HG03103 (cell line): ENCODE data around the gene OR7G3.
A peak's percentile ranks its signal among the peaks of the same experiment; 100 is the strongest.

Experiments used
- ATAC-seq: cut with Tn5 transposase; IDR thresholded peaks from one replicate; pipeline ENCODE4 v1.9.1; 2021; ENCODE audit warnings: low read depth; ENCODE audit not compliant: unreplicated experiment

The OR7G3 gene

DNA sequence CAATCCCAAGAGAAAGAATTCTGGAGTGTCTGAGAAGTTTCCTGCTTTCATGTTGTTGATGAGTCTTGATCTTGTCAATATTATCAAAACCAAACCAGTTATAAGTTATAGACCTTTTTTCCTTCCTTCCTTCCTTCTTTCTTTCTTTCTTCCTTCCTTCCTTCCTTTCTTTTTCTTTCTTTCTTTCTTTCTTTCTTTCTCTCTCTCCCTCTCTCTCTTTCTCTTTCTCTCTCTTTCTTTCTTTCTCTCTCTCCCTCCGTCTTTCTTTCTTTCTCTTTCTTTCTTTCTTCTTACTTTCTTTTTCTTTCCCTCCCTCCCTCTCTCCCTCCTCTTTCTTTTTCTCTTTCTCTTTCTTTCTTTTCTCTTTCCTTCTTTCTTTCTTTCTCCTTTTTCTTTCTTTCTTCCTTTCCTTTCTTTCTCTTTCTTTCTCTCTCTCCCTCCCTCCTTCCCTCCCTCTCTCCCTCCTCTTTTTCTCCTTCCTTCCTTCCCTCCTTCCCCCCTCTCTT lies at the start of gene OR7G3:
Gene OR7G3 (minus strand): TSS at position 51 of the 506 bp plus-strand sequence. CDS start 0 bp downstream, at position 51.
- no peak for ATAC-seq

DNA sequence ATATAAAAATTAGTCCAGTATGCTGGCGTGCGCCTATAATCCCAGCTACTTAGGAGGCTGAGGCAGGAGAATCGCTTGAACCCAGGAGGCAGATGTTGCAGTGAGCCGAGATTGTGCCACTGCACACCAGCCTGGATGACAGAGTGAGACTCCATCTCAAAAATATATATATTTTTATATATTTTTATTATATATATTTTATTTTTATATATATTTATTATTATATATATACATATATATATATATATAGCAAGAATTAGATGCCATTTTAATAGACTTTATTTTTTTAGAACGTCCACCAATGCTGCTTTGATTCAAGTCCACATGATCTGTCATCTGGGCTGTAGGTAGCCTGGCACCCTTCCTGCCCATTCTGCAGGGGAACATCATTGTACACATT lies 48.6 kb upstream of the OR7G3 start:
- ATAC-seq = no peak

DNA sequence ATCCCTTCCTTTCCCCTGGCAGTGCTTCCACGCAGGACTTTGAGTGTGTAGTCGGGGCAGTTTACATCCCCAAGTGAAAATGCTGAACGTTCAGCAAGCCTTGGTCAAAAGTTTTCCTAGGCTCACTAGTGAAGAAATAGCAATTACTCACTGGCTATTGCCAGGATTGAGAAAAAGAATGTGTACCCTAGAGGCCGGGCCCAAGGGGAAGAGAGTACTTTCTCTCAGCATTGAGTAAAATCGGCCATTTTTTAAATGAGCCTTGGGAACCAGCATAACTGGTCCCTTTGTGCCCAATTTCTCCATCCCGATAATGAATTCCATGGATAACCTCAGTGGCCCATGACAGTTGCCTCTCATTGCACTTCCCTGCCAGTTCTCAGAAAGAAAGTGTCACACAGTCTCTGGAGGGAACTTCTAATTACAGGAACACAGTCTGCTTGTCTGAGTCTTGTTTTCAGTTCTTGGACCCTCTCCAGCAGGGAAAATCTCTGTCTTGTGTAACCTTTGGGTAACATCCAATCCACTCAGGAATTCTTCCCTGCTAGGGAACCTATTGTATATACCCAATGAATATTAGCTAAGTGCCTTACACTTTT lies 44.7 kb upstream of the OR7G3 start:
- ATAC-seq = no peak

DNA sequence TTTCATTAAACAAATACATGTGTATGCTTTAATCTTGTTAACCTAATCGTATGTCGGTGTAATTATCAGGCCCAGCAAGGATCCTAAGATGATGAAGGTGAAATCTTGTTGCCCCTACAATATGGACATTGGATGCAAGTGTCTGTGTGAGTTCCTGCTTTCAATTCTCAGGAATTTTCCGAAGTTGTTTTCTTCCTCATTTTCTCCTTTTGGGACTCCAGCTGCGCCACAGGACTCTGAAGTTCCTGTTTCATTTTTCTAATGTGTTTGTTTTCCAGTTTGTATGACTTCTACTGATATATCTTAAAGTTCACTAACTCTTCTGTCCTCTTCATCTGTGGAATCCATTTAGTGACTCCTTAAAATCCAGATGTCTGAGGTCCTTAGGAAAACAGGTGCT lies 40.1 kb upstream of the OR7G3 start:
- ATAC-seq = no peak

DNA sequence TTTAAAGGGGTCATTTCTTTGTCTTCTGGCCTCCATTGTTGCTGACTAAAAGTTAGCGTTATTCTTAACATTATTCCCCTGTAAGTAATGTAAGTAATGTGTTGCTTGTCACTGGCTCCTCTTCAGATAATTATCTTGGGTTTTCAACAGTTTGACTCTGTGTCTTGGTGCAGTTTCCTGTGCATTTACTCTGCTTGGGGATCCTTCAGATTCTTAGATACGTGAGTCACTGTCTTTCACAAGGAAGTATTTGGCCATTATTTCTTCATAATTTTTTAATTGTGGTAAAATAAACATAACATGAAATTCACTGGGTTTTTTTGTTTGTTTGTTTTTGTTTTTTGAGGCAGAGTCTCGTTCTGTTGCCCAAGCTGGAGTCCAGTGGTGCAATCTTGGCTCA lies 38.5 kb upstream of the OR7G3 start:
- no peak for ATAC-seq

DNA sequence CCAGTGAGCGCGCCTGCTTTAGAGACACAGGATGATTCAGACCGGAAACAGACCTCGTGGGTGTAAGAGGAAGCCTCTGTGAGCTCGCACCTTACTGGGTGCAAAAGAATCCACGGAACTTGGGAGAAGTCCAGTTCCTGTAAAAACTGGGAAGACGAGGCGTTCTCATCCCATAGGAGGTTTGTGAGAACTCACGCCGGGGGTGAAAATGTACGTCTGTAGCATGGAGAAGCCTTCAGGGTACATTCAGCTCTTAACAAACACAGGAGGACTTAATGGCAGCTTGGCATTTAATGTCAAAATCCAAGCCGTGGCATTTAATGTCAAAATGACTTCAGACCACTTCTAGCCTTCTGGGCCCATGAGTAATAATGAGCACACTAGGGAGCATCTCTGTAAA lies 34.7 kb upstream of the OR7G3 start:
- no peak for ATAC-seq

DNA sequence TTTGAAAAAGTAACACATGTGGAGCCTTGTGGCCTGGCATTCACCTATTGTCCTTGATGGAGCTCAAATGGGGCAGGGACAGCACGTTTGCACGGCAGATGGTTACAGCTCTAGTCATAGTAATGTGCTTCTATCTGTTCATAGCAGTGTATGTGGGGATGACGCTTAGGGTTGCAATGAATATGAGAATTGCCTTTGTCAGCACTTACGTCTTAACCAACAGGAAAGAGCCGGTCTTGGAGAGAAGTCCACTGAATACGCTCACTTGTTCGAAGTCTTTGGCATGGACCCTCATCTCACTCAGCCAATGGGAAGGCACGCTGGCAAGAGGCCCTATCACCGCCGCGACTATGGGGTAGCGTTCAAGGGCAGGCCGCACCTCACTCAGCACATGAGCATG lies 33.1 kb upstream of the OR7G3 start:
- ATAC-seq = no peak

DNA sequence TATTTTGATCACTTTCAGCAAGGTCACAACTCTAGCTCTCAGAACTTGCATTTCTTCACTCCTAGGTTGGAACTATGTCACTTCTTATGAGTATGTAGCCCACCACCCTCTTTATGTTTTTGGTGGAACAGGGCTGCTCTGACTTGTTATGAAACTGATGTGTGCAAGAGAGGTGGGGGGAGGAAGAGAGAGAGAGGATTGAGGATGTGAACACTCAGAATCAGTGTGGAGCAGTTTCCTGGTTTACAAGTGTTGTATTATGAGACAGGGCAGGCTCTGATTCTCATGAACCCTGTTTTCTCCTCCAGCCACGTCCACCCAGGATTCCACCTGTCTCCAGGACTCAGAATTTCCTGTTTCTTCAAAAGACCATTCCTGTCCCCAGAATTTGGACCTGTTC lies 29.6 kb upstream of the OR7G3 start:
- ATAC-seq = no peak

DNA sequence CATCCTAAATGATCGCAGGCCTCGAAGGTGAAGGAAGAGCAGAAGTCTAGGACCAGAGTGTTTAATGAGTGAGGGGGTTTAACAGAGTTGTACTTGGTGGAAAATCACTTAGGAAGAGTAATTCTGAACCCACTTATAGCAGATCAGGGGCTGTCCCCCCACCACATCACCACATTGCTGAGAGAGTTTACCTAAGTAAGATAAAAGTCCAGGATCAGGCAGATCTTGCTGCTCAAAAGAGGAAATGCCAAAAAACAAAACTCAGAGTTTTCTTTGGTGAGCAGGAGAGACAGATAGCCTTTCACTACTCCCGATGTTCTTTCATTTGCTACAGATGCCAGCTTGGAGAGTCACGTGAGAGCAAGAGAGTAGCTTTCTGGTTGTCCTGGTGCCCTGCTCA lies 28.8 kb upstream of the OR7G3 start:
- ATAC-seq = no peak

DNA sequence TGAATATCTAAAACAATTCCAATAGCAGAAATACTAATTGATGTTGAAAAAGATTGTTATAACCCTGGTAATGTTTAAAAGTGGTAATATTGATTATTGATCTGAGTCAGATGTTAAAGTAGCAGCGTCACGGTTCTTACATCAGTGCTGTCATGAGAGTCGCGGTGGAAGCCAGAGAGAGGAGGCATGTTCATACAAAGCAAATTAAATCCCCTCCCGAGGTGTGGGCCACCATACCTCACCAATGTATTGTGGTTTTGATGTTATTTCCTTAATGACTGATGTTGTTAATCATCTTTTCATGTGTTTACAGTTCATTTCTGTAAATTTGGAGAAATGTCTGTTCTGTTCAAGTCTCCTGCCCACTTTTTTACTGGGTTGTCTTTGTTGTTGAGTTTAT lies 24.6 kb upstream of the OR7G3 start:
- no peak for ATAC-seq

DNA sequence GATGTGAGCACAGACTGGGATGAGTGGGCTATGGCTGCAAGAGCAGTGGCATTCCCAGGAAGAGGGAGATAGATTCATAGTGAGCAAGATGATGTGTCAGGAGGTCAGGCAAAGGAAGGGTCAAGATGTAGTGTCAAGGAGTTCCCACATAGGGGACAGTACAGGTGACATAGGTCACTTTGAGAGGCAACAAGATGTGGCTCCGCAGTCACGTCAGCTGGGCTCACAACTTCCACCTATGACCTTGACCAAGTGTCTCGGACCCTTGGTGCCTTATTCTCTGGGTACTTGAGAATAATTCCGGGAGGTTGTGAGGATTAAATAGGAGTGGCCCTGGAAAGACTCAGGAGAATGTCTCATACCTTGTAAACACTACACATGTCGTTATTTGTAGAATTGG lies 23.9 kb upstream of the OR7G3 start:
- ATAC-seq = no peak

DNA sequence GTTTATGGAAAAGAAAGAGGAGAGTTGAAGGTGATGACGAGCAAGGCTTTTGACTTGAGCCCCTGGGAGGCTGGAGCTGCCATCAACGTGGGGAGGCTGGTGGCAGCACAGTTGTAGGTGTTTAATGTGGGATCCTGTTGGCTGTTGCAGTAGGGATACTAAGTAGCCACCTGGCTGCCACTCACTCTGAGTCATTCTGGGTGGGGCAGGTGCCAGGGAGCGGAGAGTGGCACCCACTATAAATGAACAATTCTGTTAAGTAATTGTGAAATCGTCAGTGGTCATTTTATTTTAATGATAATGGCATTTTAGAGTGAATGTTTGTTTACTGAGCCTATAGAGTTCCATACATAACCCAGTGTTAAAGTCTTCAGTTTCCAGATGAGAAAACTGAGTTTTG lies 23.2 kb upstream of the OR7G3 start:
- no peak for ATAC-seq

DNA sequence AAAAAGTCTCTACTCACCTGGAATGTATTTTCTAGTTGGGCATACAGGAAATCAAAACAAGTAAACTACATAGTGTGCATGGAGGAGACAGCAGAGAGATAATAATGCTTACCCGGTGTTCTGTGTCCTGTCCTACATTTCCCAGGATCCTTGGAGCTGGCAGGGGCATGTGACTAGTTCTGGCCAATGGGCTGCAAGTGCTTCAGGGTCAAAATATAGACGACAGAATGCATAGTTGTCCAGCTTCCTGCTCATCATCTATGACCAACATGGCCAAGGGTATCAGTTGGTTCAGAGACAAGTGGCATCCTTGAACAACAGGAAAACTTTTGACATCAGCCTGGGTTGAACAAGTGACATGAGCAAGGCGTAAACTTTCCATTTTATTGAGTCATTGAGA lies 21.9 kb upstream of the OR7G3 start:
- no peak for ATAC-seq

DNA sequence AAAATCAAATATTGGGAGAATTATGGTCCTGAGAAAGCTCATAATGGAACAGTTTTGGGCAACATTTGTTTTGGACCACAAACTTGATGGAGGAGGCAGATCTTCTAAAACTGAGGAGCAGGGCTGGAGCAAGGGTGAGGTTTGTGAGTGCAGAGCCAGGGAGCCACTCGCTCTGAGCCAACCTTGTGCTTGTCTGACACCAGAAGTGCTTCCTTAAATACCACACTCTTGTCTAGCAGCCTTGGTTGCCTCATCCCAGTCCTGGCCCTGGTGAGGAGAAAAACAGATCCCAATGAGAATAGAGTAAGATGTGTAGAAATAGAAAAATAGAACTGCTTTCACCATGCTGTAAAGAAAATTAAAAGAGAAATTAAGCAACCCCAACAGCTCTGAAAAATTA lies 20.1 kb upstream of the OR7G3 start:
- no peak for ATAC-seq

DNA sequence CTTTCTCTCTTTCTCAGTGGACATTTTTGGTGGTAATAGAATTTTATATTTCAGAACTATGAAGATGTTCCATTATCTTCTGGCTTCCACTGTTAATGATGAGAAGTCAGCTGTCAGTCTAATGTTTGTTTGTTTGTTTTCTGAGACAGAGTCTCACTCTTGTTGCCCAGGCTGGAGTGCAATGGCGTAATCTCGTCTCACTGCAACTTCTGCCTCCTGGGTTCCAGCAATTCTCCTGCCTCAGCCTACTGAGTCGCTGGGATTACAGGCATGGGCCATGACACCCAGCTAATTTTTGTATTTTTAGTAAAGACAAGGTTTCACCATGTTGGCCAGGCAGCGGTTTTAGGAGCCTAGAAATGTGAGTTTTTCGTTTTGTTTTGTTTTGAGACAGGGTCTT lies 18.2 kb upstream of the OR7G3 start:
- no peak for ATAC-seq

DNA sequence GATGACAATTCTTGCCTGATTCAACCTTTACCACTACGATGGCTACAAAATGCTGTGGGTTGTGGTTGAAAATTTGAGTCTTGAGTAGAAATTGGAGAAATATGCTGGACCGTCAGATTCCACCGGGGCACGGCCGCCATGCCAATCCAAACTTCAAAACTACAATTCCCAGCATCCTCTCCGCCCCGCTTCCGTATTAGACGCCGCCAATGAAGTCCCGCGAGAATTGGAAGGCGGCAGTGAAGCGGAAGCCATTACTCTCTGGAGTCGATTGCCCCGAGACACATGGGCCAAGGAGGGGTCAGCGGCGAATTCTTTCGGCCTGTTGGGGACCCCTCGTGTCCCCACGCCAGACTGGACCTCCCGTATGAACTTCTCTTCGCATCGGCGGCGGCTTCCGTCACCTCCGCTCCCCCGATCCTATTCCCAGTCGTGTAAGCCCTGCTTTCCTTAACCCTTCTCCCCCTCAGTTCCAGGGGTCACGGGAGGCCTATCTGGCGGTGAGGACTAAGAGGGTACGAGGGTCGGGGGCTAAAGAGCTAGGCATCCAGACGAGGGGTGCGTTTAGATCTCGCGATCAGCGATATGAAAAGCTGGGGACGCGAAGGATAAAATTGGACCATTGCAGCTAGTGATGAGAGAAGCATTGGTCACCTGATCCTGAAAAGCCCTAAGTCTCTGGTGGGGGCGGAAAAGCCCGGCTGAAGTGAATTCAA lies 13.6 kb upstream of the OR7G3 start, which contains the start of gene ZNF317:
Gene ZNF317 (plus strand): TSS at position 239 of the 716 bp plus-strand sequence. CDS start 15,620 bp downstream, outside the sequence.
- peak; percentile 94 for ATAC-seq

DNA sequence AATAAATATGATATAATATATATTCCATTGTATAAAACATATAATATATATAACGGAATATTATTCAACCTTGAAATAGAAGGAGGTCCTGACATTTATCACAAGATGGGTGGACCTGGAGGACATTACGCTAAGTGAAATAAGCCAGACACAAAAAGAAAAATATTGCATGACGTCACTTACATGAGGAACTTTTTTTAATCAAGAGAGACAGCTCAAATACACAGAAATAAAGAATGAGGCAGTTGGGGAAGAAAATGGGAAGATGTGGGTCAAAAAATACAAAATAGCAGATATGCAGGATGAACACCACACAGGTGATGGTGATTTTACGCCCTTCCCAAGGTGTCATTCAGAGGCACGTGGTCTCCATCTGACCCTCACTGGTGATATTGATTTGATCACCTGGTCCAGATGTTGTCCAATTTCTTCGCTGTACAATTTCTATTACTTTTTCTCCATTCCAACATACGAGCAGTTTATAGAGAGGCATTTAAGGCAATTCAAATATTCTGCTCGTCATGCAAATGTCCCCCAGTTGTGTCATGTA lies 12.9 kb upstream of the OR7G3 start:
- no peak for ATAC-seq

DNA sequence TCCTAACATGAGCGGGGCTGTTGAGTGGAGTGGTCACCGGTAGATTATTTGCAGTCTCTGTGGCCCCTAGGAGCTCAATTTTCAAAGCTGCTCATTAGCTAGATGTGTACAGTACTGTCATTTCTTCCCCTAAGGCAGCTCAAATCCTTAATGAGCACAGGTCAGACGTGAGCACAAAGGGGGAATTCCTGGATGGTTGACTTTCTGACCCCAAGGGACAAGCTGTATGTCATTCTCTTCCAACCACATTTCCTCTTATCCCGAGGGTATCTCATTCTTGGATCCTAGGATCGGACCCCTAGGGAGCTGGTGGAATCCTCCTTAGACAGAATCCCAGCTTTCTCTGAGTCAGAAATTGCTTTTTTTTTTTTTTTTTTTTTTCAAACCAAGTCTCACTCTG lies 5.7 kb upstream of the OR7G3 start:
- no peak for ATAC-seq

DNA sequence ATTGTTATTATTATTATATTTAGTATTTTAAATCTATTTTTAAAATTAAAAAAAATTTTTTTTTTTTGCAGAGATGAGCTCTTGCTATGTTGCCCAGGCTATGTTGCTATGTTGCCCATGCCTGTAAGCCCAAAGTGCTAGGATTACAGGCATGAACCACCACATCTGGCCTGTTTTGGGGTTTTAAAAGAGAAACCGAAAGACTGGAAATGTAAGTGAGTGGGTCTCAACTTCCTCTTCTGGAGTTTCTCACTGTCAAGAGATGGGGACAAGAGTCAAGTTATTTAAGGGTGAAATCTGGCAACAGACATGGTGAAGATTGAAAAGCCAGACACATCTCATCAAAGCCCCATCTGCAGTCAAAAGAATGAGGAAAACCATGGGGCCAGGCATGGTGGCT lies 4.2 kb upstream of the OR7G3 start:
- ATAC-seq = no peak

DNA sequence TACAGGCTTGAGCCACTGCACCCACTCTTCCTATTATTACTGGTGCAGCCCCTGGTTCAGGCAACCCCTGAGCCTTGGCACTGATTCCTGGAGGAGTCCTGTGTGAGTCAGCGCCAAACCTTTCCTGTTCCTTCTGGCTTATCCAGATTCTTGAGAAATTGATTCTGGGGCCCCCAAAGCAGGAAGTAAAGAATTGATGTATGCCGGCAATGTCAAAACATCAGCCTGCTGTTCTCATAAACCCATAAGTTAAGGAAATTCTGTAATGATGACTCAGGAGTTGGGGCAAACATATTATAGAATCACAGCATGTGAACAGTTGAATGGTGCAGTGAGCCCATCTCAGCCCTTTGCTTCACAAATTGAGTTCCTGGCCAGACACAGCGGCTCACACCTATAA lies 1.4 kb upstream of the OR7G3 start:
- no peak for ATAC-seq

DNA sequence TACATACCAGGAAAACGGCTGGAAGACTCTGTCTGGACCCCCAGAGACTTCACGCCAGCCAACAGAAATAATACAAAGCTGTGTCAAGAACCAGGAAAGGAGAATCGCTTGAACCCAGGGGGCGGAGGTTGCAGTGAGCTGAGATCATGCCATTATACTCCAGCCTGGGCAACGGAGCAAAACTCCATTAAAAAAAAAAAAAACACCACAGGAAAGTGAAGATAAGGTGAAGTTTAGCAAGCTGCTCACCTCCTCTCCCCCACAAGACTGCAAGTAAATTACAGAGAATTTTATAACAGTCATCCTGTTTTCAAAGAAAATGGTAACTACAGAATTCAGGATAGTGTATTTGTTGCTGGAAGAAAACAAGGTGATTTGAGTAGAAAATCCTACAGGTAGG lies 10.2 kb downstream of the OR7G3 start:
- no peak for ATAC-seq

DNA sequence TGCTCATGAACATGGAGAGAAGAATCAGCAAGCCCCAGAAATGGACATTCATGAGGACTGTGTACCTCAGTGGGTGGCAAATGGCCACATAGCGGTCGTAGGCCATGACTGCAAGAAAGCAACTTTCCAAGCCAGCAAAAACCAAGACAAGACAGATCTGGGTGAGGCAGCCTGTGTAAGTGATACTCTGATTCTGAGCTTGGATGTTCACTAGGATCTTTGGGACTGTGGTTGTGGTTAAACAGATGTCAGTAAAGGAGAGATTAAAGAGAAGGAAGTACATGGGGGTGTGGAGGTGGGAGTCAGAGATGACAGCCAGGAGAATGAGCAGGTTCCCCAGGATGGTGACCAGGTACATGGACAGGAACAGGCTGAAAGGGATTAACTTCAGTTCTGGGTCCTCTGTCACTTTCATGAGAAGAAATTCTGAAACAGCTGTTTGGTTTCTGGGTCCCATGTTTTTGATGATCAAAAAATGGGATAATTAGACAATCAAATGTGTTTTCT lies 11.4 kb downstream of the OR7G3 start, which contains the start of gene OR7G1:
Gene OR7G1 (minus strand): TSS at position 457 of the 507 bp plus-strand sequence. CDS start 0 bp downstream, at position 457.
- ATAC-seq = no peak
